Measurements from ENCODE around the gene RHOBTB3.

The RHOBTB3 gene

GRCh38 chr5:95730730-95731570 lies at the start of gene RHOBTB3:
TSS of gene RHOBTB3 (plus strand) at chr5:95731336. CDS start at chr5:95731683, 347 bp downstream.
- TF ChIP-seq MAX (IDR thresholded peaks at IDR 0.05; ENCODE audit: low read depth, low read length), result peak; percentile 83
- TF ChIP-seq CTCF (IDR thresholded peaks at IDR 0.05; ENCODE audit: low read depth, low read length), result no peak
- peak; percentile 76 for TF ChIP-seq MYC (IDR thresholded peaks at IDR 0.05; ENCODE audit: low read depth, low read length)
- peak; percentile 62 for TF ChIP-seq POLR2A (IDR thresholded peaks at IDR 0.05; ENCODE audit: extremely low read depth, insufficient read length)
- peak; percentile 87 for DNase-seq (ENCODE audit: low read depth)

GRCh38 chr5:95682891-95683290 lies 48.2 kb upstream of the RHOBTB3 start, which contains the start of gene SPATA9:
TSS of gene SPATA9 (minus strand) at chr5:95682991. CDS start at chr5:95682854, 137 bp downstream.
- no peak for DNase-seq (ENCODE audit: low read depth)
- TF ChIP-seq MYC (IDR thresholded peaks at IDR 0.05; ENCODE audit: low read depth, low read length) (no peak), POLR2A (IDR thresholded peaks at IDR 0.05; ENCODE audit: extremely low read depth, insufficient read length) (no peak)
- H3K4me3 ChIP-seq (ENCODE audit: low read depth, low read length), result no peak within 1 kb of the TSS

More at GRCh38 chr5:95730730-95731570, at the start of gene RHOBTB3:
- H3K4me3 ChIP-seq (ENCODE audit: low read depth, low read length), result peak within 1 kb of the TSS; percentile 87

- H3K4me3 ChIP-seq (ENCODE audit: low read depth, low read length), result no peak overlapping the region
- no peak for TF ChIP-seq POLR2A (IDR thresholded peaks at IDR 0.05; ENCODE audit: extremely low read depth, insufficient read length)
These were observed 46.8 kb upstream of the RHOBTB3 start for GRCh38 chr5:95684361-95684760.

GRCh38 chr5:95686651-95687050 lies 44.5 kb upstream of the RHOBTB3 start:
- H3K4me3 ChIP-seq (ENCODE audit: low read depth, low read length), result no peak overlapping the region
- no peak for DNase-seq (ENCODE audit: low read depth)
- no peak for TF ChIP-seq MYC (IDR thresholded peaks at IDR 0.05; ENCODE audit: low read depth, low read length)
- TF ChIP-seq CTCF (IDR thresholded peaks at IDR 0.05; ENCODE audit: low read depth, low read length), result no peak
- TF ChIP-seq POLR2A (IDR thresholded peaks at IDR 0.05; ENCODE audit: extremely low read depth, insufficient read length), result no peak
- no peak for TF ChIP-seq MAX (IDR thresholded peaks at IDR 0.05; ENCODE audit: low read depth, low read length)

More at GRCh38 chr5:95684361-95684760, 46.8 kb upstream of the RHOBTB3 start:
- no peak for DNase-seq (ENCODE audit: low read depth)

- TF ChIP-seq MYC (IDR thresholded peaks at IDR 0.05; ENCODE audit: low read depth, low read length) (no peak), CTCF (IDR thresholded peaks at IDR 0.05; ENCODE audit: low read depth, low read length) (no peak), POLR2A (IDR thresholded peaks at IDR 0.05; ENCODE audit: extremely low read depth, insufficient read length) (no peak), MAX (IDR thresholded peaks at IDR 0.05; ENCODE audit: low read depth, low read length) (no peak)
- no peak overlapping the region for H3K4me3 ChIP-seq (ENCODE audit: low read depth, low read length)
These were observed 41.5 kb upstream of the RHOBTB3 start for GRCh38 chr5:95689680-95690079.

GRCh38 chr5:95690333-95690732 lies 40.8 kb upstream of the RHOBTB3 start:
- TF ChIP-seq POLR2A (IDR thresholded peaks at IDR 0.05; ENCODE audit: extremely low read depth, insufficient read length), result no peak
- DNase-seq (ENCODE audit: low read depth), result no peak
- no peak overlapping the region for H3K4me3 ChIP-seq (ENCODE audit: low read depth, low read length)

More at GRCh38 chr5:95689680-95690079, 41.5 kb upstream of the RHOBTB3 start:
- DNase-seq (ENCODE audit: low read depth), result no peak

GRCh38 chr5:95697781-95698681 lies 33.1 kb upstream of the RHOBTB3 start:
- no peak for DNase-seq (ENCODE audit: low read depth)
- H3K4me3 ChIP-seq (ENCODE audit: low read depth, low read length), result no peak overlapping the region
- TF ChIP-seq MAX (IDR thresholded peaks at IDR 0.05; ENCODE audit: low read depth, low read length) (no peak), POLR2A (IDR thresholded peaks at IDR 0.05; ENCODE audit: extremely low read depth, insufficient read length) (no peak), CTCF (IDR thresholded peaks at IDR 0.05; ENCODE audit: low read depth, low read length) (no peak), MYC (IDR thresholded peaks at IDR 0.05; ENCODE audit: low read depth, low read length) (no peak)

All from NB4 (cell line).